ENCODE results near the gene CDH22.

GRCh38 chr20:46341074-46342009 is 33.0 kb upstream of the CDH22 start:
- no peak for TF ChIP-seq CTCF (IDR thresholded peaks at IDR 0.05)
- no peak for TF ChIP-seq POLR2A (IDR thresholded peaks at IDR 0.05)
